ENCODE data around the gene TLCD4. TPM values are rescaled to one million over a fixed set of nuclear protein-coding genes. Genes with fewer than 3 reads are reported as not detected.

Gene TLCD4, protein sequence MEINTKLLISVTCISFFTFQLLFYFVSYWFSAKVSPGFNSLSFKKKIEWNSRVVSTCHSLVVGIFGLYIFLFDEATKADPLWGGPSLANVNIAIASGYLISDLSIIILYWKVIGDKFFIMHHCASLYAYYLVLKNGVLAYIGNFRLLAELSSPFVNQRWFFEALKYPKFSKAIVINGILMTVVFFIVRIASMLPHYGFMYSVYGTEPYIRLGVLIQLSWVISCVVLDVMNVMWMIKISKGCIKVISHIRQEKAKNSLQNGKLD
- total RNA-seq, result under 1 TPM; 0.03 to 0.06 TPM

DNA sequence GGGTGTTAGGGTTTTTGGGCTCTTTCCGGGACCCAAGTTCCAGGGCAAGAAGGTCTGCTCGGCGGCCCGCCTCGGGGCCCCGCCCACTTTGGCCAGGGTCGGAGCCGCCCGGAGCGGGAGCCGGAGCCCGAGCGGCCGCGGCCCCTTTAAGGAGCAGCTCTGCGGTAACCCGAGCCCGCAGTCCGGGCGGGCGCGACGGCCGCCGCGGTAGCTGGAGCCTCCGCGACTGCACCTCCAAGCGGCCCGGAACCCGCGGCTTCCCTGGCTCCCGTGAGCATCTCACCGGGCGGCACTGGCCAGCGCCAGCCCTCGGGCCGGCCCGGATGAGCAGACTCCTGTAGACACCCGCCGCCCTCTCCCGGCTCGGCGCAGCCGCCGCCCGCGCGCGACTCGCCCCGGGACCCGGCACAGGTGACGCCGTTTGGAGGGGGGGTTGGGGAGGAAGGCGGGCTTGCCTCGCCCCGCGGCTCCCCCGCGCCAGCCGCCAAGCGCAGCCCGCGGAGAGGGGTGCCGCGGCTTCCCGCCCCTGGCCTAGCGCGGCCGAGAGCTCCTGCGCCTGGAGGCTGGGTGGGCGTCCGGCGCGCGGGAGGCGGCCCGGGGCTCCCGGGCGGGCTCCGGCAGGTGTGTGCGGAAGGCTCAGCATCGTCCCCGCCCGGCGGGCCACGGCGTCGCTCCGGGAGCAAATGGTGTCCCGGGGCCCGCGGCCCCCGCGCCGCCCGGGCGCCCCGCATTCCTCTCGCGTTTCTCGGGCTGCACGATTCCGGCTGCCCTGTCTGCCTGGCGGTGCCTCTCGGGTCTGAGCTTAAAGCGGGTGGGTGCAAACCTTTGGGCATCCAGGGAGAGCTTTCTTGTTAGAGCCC, at the start of gene TLCD4:
TLCD4 (plus strand) TSS at position 149 of the 860 bp plus-strand sequence. CDS start 26,547 bp downstream, outside the sequence.
- Mint-ChIP-seq H3K4me1 (peaks cover 8% of the 10 kb centered on the region), H3K27ac (no peak within 1 kb of the TSS), H3K36me3 (no peaks in the 10 kb centered on the region)

DNA sequence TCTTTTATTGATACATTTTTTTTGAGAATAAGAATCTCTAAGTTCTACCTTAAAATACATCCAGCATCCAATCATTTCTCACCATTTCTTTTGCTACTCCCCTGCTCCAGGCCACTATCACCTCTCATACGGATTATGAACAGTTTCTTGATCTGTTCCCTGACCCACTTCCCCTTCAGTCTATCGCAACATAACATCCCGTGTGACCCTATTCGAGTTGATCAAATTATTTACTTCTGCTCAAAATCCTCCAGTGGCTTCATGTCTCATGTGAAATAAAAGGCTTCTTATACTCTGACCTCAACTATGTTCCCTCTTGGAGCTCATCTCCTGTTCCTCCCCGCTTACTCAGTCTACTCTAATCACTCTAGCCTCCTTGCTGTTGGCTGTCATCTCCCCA, 49.6 kb upstream of the TLCD4 start:
- Mint-ChIP-seq H3K27ac (no peak overlapping the region), H3K4me3 (no peak overlapping the region), H3K4me1 (peaks cover 10% of the 10 kb centered on the region), H3K36me3 (peaks cover 14% of the 10 kb centered on the region), H3K9me3 (no peaks in the 10 kb centered on the region), H3K27me3 (no peaks in the 10 kb centered on the region)
- ATAC-seq (ENCODE audit: low read depth) (no peak), DNase-seq (no peak)
- POLR2A ChIA-PET, result no interaction called here

More for the DNA sequence above, at the start of gene TLCD4:
- ATAC-seq (ENCODE audit: low read depth), result peak; percentile 62
- peak within 1 kb of the TSS; percentile 83 for H3K4me3 Mint-ChIP-seq
- DNase-seq, result peak; percentile 55
- POLR2A ChIA-PET, result interaction anchor here (0.9 kb wide), 1 partner anchor 117 kb away, joined by 3 read pairs; the partner anchor contains the start of gene RWDD3
- H3K27me3 Mint-ChIP-seq, result peaks cover 54% of the 10 kb centered on the region
- H3K9me3 Mint-ChIP-seq, result no peaks in the 10 kb centered on the region

DNA sequence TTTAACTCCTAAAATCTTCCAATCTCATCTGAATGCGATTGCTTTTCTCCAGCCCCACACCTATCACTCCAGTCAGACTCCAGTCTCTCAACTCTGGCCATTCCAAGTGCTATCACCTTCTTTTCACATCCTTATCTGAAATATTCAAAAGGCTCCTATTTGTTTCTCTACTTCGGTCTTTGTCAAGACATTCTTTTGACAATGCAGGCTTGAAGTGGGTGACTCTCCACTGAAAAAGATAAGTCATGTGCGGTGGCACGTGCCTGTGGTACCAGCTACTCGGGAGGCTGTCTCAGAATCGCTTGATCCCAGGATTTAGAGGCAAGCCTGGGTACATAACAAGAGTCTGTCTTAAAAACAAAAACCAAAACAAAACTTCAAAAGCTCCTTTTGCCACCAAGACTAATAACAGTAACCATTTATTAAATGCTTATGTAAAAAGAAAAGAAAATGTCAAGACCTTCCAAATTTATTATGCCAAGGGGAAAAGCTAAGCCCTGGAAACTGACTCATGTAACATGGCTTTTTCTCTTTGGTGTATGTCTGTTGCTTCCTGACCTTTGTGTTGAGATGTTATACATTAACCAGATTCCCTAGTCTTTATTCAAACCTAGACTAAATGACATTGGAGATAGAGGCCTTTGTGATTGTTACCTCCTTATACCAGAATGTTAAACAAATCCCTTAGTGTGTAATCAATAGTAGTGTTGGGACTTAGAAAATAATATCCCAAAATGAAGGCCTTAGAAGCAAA, 48.0 kb upstream of the TLCD4 start:
- H3K27me3 Mint-ChIP-seq, result no peaks in the 10 kb centered on the region
- POLR2A ChIA-PET, result interaction anchor here (0.5 kb wide), 1 partner anchor 215 kb away, joined by 3 read pairs; no protein-coding TSS in a partner anchor
- no peak for DNase-seq
- H3K36me3 Mint-ChIP-seq, result peaks cover 7% of the 10 kb centered on the region
- no peak overlapping the region for H3K4me3 Mint-ChIP-seq
- no peak for ATAC-seq (ENCODE audit: low read depth)
- H3K9me3 Mint-ChIP-seq, result no peaks in the 10 kb centered on the region
- peaks cover 14% of the 10 kb centered on the region for H3K4me1 Mint-ChIP-seq
- no peak overlapping the region for H3K27ac Mint-ChIP-seq

DNA sequence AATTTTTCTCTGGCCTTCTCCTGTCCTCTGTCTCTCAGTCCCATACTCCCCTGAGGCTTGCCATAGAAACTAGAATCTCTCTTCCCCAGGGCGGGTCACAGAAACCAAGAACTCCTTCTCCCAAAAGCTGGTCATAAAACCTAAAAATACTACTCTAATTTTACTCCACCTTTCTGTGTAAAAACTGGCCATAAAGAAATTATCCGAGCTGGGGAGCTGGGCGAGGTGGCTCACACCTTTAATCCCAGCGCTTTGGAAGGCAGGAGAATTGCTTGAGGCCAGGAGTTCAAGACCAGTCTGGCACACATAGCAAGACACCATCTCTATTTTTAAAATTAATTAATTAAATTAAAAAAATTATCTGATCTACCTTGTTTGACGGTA, 47.5 kb upstream of the TLCD4 start:
- peaks cover 14% of the 10 kb centered on the region for H3K4me1 Mint-ChIP-seq
- DNase-seq (no peak), ATAC-seq (ENCODE audit: low read depth) (no peak)
- H3K36me3 Mint-ChIP-seq, result peaks cover 4% of the 10 kb centered on the region
- POLR2A ChIA-PET, result no interaction called here
- H3K27me3 Mint-ChIP-seq, result no peaks in the 10 kb centered on the region
- H3K9me3 Mint-ChIP-seq, result no peaks in the 10 kb centered on the region
- H3K27ac Mint-ChIP-seq, result no peak overlapping the region
- no peak overlapping the region for H3K4me3 Mint-ChIP-seq

DNA sequence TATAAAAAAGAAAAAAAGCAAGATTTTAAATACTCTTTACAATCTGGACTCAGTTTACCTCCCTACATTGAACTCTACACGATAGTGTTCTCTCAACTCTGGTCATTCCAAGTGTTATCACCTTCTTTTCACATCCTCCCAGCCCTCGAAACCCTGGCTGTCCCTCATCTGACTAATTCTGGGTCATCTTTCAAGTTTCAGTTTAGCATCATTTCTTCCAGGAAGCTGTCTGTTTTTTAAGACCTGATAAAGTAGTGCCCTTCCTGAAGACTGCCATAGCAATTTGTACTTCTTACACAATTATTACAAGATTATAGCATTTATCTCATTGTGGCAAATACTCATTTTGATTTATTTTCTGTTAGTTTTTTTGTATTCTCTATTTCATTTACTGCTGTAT, 45.6 kb upstream of the TLCD4 start:
- ATAC-seq (ENCODE audit: low read depth) (no peak), DNase-seq (no peak)
- H3K36me3 Mint-ChIP-seq, result peaks cover 2% of the 10 kb centered on the region
- H3K4me3 Mint-ChIP-seq, result peak overlapping the region; percentile 90
- peaks cover 3% of the 10 kb centered on the region for H3K27me3 Mint-ChIP-seq
- POLR2A ChIA-PET, result no interaction called here
- no peaks in the 10 kb centered on the region for H3K9me3 Mint-ChIP-seq
- H3K27ac Mint-ChIP-seq, result peak overlapping the region; percentile 91
- H3K4me1 Mint-ChIP-seq, result peaks cover 14% of the 10 kb centered on the region

DNA sequence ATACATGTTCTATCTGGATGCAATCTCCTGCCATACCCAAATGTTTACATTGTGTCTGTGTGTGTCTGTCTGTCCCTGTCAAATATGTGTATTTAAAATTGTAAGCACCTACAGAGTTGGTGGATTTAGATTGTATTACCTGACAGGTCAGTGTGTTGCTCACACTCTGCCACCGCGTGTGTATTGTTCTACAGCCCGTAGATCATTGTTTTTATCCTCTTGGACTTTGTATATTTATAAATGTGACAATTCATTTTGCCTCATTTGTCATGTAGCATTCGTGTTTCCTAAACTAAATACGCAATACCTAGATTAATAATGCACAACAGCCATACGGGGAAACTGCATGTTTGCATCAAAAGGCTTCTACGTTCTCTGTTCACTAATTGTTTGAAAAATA, 45.0 kb upstream of the TLCD4 start:
- POLR2A ChIA-PET, result interaction anchor here (2.6 kb wide), 1 partner anchor 162 kb away, joined by 17 read pairs; the partner anchor contains the start of gene RWDD3
- Mint-ChIP-seq H3K36me3 (peaks cover 2% of the 10 kb centered on the region), H3K4me1 (peaks cover 14% of the 10 kb centered on the region), H3K27ac (peak overlapping the region; percentile 91), H3K9me3 (no peaks in the 10 kb centered on the region), H3K4me3 (peak overlapping the region; percentile 90), H3K27me3 (peaks cover 3% of the 10 kb centered on the region)
- ATAC-seq (ENCODE audit: low read depth) (no peak), DNase-seq (no peak)

DNA sequence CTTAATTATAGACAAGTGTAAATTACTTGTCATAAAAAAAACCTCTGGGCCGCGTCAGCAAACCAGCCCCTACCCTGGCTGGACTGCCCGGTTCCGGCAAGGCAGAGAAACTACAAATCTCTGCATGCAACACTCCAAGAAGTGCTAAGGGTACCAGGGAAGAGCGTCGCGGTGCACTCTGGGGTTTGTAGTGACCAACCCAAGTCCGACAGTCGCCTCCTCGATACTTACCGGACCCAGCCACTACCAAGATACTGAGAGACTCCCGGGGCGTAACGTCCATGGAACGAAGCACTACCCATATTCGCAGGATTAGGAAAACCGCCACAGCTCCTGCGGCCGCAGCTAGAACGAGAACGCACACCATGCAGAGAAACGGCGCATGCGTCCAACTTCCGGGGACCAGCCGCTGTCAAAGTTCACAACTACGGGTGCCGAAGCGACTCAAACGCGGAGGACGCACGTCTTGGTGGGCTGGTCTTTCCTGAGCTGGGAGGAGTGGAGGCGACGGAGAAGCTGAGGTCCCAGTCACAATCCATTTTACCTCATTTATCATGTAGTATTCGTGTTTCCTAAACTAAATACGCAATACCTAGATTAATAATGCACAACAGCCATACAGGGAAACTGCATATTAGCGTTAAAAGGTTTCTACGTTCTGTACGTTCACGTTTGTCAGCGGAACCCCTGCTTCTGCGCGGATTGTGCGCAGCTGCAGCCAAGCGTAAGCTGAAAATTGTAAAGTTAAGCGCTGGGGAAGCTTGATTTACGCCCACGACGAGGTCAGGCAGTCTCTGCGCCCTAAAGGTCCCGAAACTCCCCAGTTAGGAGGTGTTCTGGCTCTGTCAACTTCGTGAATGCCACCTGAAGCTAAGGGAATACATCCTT, 44.4 kb upstream of the TLCD4 start, which contains the start of gene ALG14:
ALG14 (minus strand) TSS at position 420 of the 888 bp plus-strand sequence; CDS start at position 367, 53 bp downstream.
- Mint-ChIP-seq H3K4me1 (peaks cover 14% of the 10 kb centered on the region), H3K27me3 (peaks cover 3% of the 10 kb centered on the region), H3K4me3 (peak within 1 kb of the TSS; percentile 90), H3K36me3 (peaks cover 2% of the 10 kb centered on the region), H3K27ac (peak within 1 kb of the TSS; percentile 91), H3K9me3 (no peaks in the 10 kb centered on the region)
- DNase-seq (peak; percentile 89), ATAC-seq (ENCODE audit: low read depth) (peak; percentile 96)
- POLR2A ChIA-PET, result interaction anchor here (2.6 kb wide), 1 partner anchor 161 kb away, joined by 17 read pairs; the partner anchor contains the start of gene RWDD3

DNA sequence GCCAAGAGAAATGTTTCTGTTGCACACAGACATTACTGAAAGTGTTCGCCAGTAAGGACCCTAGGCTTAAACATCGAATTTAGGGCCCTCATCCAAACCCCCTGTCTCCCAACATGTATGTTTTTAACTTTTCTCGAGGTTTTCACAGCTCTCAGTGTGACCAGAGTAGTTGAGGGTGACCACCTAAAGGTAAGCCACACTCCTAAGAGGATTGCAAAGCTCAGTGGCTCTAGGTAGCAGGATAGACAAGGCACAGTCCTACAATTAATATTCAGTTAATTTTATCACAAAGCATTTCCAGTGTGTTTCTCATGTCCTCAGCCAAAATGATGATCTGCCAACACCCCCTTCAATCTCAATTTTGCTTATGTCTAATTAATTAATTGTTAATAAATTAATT, 43.7 kb upstream of the TLCD4 start:
- no peak for ATAC-seq (ENCODE audit: low read depth)
- Mint-ChIP-seq H3K4me3 (peak overlapping the region; percentile 90), H3K27me3 (peaks cover 3% of the 10 kb centered on the region), H3K4me1 (peaks cover 14% of the 10 kb centered on the region), H3K9me3 (no peaks in the 10 kb centered on the region), H3K27ac (peak overlapping the region; percentile 91), H3K36me3 (peaks cover 2% of the 10 kb centered on the region)
- POLR2A ChIA-PET, result interaction anchor here (2.6 kb wide), 1 partner anchor 161 kb away, joined by 17 read pairs; the partner anchor contains the start of gene RWDD3
- DNase-seq, result no peak

DNA sequence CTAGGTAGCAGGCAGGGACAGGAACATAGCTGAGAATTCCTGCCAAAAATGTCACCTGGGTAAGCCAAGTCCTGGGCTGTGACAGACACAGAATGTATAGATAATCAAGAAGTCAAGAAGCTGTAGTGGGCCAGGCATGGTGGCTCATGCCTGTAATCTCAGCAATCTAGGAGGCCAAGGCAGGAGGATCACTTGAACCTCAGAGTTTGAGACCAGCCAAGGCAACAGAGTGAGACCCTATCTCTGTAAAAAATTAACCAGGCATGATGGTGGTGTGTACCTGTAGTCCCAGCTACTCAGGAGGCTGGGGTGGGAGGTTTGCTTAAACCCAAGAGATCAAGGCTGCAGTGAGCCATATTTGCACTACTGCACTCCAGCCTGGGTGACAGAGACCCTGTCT, 41.1 kb upstream of the TLCD4 start:
- peaks cover 2% of the 10 kb centered on the region for H3K36me3 Mint-ChIP-seq
- ATAC-seq (ENCODE audit: low read depth), result no peak
- H3K27ac Mint-ChIP-seq, result no peak overlapping the region
- H3K4me3 Mint-ChIP-seq, result no peak overlapping the region
- peaks cover 12% of the 10 kb centered on the region for H3K4me1 Mint-ChIP-seq
- no peak for DNase-seq
- POLR2A ChIA-PET, result no interaction called here
- H3K9me3 Mint-ChIP-seq, result no peaks in the 10 kb centered on the region
- H3K27me3 Mint-ChIP-seq, result peaks cover 3% of the 10 kb centered on the region

DNA sequence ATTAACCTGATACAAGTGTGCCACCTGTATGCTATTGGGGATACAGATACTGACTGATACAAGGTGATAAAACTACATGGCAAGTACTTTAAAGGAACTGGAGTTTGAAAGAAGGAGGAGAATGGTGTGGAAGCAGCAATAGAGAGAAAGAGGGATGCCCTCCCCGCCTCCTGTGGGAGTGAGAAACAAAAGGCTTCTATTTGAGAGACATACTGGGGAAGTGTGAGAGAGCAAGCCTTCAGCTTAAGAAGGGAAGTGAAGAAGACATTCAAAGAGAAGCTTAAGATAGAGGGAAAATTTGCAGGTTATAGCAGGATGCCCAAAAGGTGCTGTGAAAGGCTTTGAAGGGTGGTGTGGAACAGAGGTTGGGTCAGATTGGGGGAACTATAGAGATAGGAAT, 36.7 kb upstream of the TLCD4 start:
- no peaks in the 10 kb centered on the region for H3K36me3 Mint-ChIP-seq
- DNase-seq, result no peak
- no peaks in the 10 kb centered on the region for H3K4me1 Mint-ChIP-seq
- H3K9me3 Mint-ChIP-seq, result no peaks in the 10 kb centered on the region
- POLR2A ChIA-PET, result no interaction called here
- H3K4me3 Mint-ChIP-seq, result no peak overlapping the region
- no peak overlapping the region for H3K27ac Mint-ChIP-seq
- no peak for ATAC-seq (ENCODE audit: low read depth)
- H3K27me3 Mint-ChIP-seq, result peaks cover 7% of the 10 kb centered on the region

DNA sequence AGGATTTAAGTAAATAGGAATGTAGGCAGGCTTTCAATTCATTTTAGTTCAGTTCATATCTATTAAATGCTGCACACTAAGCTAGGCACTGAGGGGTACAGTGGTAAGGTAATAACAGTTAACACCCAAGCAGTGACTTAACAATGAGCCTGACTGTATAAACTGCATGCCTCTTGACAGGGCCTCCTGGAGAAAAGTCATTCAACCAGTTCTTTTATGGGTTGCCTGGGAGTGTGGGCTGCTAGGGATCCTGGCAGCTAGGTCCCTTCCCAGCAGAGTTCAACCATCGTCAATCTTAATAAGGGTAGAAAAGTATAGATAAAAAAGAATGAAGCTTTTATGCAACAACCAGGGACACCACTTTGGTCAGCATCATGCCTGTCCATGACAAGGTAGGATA, 36.3 kb upstream of the TLCD4 start:
- no peaks in the 10 kb centered on the region for H3K4me1 Mint-ChIP-seq
- POLR2A ChIA-PET, result no interaction called here
- no peak for ATAC-seq (ENCODE audit: low read depth)

More for the DNA sequence above, 36.3 kb upstream of the TLCD4 start:
- no peaks in the 10 kb centered on the region for H3K36me3 Mint-ChIP-seq
- no peak overlapping the region for H3K4me3 Mint-ChIP-seq
- peaks cover 8% of the 10 kb centered on the region for H3K27me3 Mint-ChIP-seq
- no peaks in the 10 kb centered on the region for H3K9me3 Mint-ChIP-seq
- no peak for DNase-seq
- no peak overlapping the region for H3K27ac Mint-ChIP-seq

Data from activated naive CD8-positive, alpha-beta T cell treated with anti-CD3 and anti-CD28 coated beads, Interleukin-2, amount 10 ng/mL, durations not matched to agents 7 days and 5 days (primary cell).